GM12873 (cell line): ENCODE measurements around the gene SLC6A16.

ENCODE experiments used
- TF ChIP-seq, protein P1 (sequence below): IDR thresholded peaks from 2 replicates; pipeline ENCODE4 v1.5.1; 2012; ENCODE audit warnings: low read depth, mild to moderate bottlenecking, moderate library complexity, low read length, control low read depth; ENCODE audit not compliant: insufficient read depth; ENCODE audit errors: missing control alignments

The SLC6A16 gene

DNA sequence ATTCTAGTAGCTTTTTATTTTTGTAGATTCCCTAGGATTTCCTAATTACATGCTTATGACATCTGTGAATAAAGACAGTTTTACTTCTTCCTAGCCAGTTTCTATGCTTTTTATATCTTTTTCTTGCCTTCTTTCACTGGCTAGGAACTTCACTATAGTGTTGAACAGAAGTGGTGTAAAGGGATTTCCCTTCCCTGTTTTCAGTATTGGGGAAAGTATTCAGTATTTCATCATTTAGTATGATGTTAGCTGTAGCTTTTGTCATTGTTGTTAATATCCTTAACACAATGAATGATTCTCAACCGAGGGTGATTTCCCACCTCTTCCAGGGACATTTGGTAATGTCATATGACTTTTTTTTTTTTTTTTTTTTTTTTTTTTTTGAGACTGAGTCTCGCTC is 77.3 kb downstream of the SLC6A16 start:
- TF ChIP-seq, protein P1, sequence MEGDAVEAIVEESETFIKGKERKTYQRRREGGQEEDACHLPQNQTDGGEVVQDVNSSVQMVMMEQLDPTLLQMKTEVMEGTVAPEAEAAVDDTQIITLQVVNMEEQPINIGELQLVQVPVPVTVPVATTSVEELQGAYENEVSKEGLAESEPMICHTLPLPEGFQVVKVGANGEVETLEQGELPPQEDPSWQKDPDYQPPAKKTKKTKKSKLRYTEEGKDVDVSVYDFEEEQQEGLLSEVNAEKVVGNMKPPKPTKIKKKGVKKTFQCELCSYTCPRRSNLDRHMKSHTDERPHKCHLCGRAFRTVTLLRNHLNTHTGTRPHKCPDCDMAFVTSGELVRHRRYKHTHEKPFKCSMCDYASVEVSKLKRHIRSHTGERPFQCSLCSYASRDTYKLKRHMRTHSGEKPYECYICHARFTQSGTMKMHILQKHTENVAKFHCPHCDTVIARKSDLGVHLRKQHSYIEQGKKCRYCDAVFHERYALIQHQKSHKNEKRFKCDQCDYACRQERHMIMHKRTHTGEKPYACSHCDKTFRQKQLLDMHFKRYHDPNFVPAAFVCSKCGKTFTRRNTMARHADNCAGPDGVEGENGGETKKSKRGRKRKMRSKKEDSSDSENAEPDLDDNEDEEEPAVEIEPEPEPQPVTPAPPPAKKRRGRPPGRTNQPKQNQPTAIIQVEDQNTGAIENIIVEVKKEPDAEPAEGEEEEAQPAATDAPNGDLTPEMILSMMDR = no peak

DNA sequence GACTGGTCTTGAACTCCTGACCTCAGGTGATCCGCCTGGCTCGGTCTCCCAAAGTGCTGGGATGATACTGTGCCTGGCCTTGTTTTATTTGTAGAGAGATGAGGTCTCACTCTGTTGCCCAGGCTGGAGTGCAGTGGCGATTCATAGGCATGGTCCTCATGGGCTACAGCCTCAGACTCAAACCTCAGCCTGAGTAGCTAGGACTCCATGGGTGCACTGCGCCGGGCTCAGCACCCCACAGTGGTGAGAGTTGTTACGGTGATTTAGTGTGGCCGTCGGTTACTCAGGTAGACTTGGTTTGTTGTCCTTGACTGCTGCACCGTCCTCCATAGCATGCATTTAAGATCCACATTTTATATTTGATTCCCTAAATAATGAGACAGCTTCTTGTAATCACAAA is 80.7 kb downstream of the SLC6A16 start:
- TF ChIP-seq, protein P1 = no peak

GRCh38 chr19:49243726-49244125 is 81.3 kb downstream of the SLC6A16 start:
- TF ChIP-seq, protein P1 = no peak

GRCh38 chr19:49243129-49243528 is 81.9 kb downstream of the SLC6A16 start:
- TF ChIP-seq, protein P1 = no peak

DNA sequence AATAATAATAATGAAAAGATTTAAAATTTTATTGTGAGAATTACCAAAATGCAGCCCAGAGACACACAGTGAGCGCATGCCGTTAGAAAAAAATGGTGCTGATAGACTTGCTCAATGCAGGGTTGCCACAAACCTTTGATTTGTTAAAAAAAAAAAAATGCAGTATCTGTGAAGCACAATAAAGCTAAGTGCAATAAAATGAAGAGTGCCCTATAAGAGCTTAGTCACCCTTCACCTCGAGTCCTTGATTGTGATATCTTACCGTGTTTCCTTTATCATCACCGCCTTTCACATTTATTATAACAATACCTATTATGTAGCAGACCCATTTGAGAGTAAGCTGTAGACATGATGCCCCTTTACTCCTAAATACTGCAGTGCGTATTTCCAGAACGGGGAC is 83.2 kb downstream of the SLC6A16 start:
- TF ChIP-seq, protein P1 = no peak
